WTC11 (cell line): Measurements from ENCODE around the gene STARD7. TPM values are rescaled to one million over a fixed set of nuclear protein-coding genes. Genes with fewer than 3 reads are reported as not detected.

Experiments
- ATAC-seq: fragments of 200-7000 bp; cut with Tn5 transposase; 2 replicates; pipeline ENCODE4 v1.10.0; 2021; ENCODE audit warnings: mild to moderate bottlenecking, moderate library complexity
- CTCF ChIA-PET: fragments of 300-600 bp; sonication (Branson Sonifier 250); formaldehyde crosslinking; loops from one replicate; lab custom pipeline; 2021; ENCODE audit warnings: antibody characterized with exemption; lab: Charles Lee
- POLR2A ChIA-PET: fragments of 350-600 bp; sonication (Branson Sonifier 250); formaldehyde crosslinking; loops from one replicate; lab custom pipeline; 2021; ENCODE audit warnings: antibody characterized with exemption; lab: Charles Lee
- DNase-seq: peaks from one replicate; pipeline ENCODE4 v3.0.0; 2021; ENCODE audit warnings: low spot score
- H3K27ac Mint-ChIP-seq: 2 replicates; pipeline ENCODE4 v1.8.0; 2021; ENCODE audit warnings: mixed read lengths
- H3K27me3 Mint-ChIP-seq: 2 replicates; pipeline ENCODE4 v1.8.0; 2021; ENCODE audit warnings: low read depth, mild to moderate bottlenecking, moderate library complexity, mixed read lengths
- H3K36me3 Mint-ChIP-seq: 2 replicates; pipeline ENCODE4 v1.8.0; 2021; ENCODE audit warnings: mixed read lengths
- H3K4me1 Mint-ChIP-seq: 2 replicates; pipeline ENCODE4 v1.8.0; 2022; ENCODE audit warnings: mixed read lengths
- H3K4me3 Mint-ChIP-seq: 2 replicates; pipeline ENCODE4 v1.8.0; 2021; ENCODE audit warnings: mild to moderate bottlenecking, moderate library complexity, mixed read lengths
- H3K9me3 Mint-ChIP-seq: 2 replicates; pipeline ENCODE4 v1.8.0; 2021; ENCODE audit warnings: mixed read lengths
- ATF6 ChIP-seq: sonication (generic); formaldehyde crosslinking; IDR thresholded peaks from 2 replicates; pipeline ENCODE4 v1.8.1; 2023; ENCODE audit warnings: mild to moderate bottlenecking, missing genetic modification reagents
- CREB1 ChIP-seq: sonication (generic); formaldehyde crosslinking; IDR thresholded peaks from 2 replicates; pipeline ENCODE4 v1.8.0; 2023; ENCODE audit warnings: mild to moderate bottlenecking, missing genetic modification reagents
- ESRRA ChIP-seq: sonication (generic); formaldehyde crosslinking; IDR thresholded peaks from 2 replicates; pipeline ENCODE4 v1.8.1; 2022; ENCODE audit warnings: mild to moderate bottlenecking, missing genetic modification reagents, borderline replicate concordance
- JAZF1 ChIP-seq: fragments of 250-450 bp; sonication (Bioruptor Pico); IDR thresholded peaks from 2 replicates; pipeline ENCODE4 v1.9.0; 2021; ENCODE audit warnings: moderate library complexity, mild to moderate bottlenecking, inconsistent platforms
- MYBL2 ChIP-seq: sonication (generic); formaldehyde crosslinking; IDR thresholded peaks from 2 replicates; pipeline ENCODE4 v1.8.1; 2023; ENCODE audit warnings: mild to moderate bottlenecking, moderate library complexity, missing genetic modification reagents
- SMAD3 ChIP-seq: sonication (generic); formaldehyde crosslinking; IDR thresholded peaks from 2 replicates; pipeline ENCODE4 v1.8.0; 2022; ENCODE audit warnings: missing genetic modification reagents, mild to moderate bottlenecking, borderline replicate concordance
- STAT6 ChIP-seq: sonication (generic); formaldehyde crosslinking; conservative IDR thresholded peaks from 2 replicates; pipeline ENCODE4 v1.8.1; 2023; ENCODE audit warnings: mild to moderate bottlenecking, low read depth, missing genetic modification reagents, moderate library complexity
- TP53 ChIP-seq: sonication (generic); formaldehyde crosslinking; IDR thresholded peaks from 2 replicates; pipeline ENCODE4 v1.8.1; 2023; ENCODE audit warnings: mild to moderate bottlenecking, missing genetic modification reagents
- ZNF121 ChIP-seq: sonication (generic); formaldehyde crosslinking; IDR thresholded peaks from 2 replicates; pipeline ENCODE4 v1.8.0; 2023; ENCODE audit warnings: missing genetic modification reagents
- ZNF219 ChIP-seq: sonication (generic); formaldehyde crosslinking; IDR thresholded peaks from 2 replicates; pipeline ENCODE4 v1.8.0; 2023; ENCODE audit warnings: missing genetic modification reagents, mild to moderate bottlenecking, borderline replicate concordance
- ZNF232 ChIP-seq: sonication (generic); formaldehyde crosslinking; IDR thresholded peaks from 2 replicates; pipeline ENCODE4 v1.8.0; 2022; ENCODE audit warnings: mild to moderate bottlenecking, missing genetic modification reagents
- ZNF263 ChIP-seq: sonication (generic); formaldehyde crosslinking; IDR thresholded peaks from 2 replicates; pipeline ENCODE4 v1.8.1; 2022; ENCODE audit warnings: low read depth, mild to moderate bottlenecking, moderate library complexity, missing genetic modification reagents
- total RNA-seq: library from RNA; stranded (reverse); gene quantifications from 3 replicates; pipeline ENCODE4 v1.2.3, GENCODE V29; 2021
- TF ChIP-seq, protein P1 (sequence below): sonication (generic); formaldehyde crosslinking; IDR thresholded peaks from 2 replicates; pipeline ENCODE4 v1.8.1; 2022; ENCODE audit warnings: low read depth, missing genetic modification reagents, borderline replicate concordance
- TF ChIP-seq, protein P2 (sequence below): sonication (generic); formaldehyde crosslinking; IDR thresholded peaks from 2 replicates; pipeline ENCODE4 v1.8.0; 2023; ENCODE audit warnings: missing genetic modification reagents
- TF ChIP-seq, protein P3 (sequence below): sonication (generic); formaldehyde crosslinking; IDR thresholded peaks from 2 replicates; pipeline ENCODE4 v1.8.0; 2023; ENCODE audit warnings: mild to moderate bottlenecking, missing genetic modification reagents
- TF ChIP-seq, protein P4 (sequence below): sonication (generic); formaldehyde crosslinking; IDR thresholded peaks from 2 replicates; pipeline ENCODE4 v1.8.1; 2022; ENCODE audit warnings: missing genetic modification reagents, borderline replicate concordance

STARD7 gene
- total RNA-seq, 1 experiment from 2014 or later = 217 TPM

DNA sequence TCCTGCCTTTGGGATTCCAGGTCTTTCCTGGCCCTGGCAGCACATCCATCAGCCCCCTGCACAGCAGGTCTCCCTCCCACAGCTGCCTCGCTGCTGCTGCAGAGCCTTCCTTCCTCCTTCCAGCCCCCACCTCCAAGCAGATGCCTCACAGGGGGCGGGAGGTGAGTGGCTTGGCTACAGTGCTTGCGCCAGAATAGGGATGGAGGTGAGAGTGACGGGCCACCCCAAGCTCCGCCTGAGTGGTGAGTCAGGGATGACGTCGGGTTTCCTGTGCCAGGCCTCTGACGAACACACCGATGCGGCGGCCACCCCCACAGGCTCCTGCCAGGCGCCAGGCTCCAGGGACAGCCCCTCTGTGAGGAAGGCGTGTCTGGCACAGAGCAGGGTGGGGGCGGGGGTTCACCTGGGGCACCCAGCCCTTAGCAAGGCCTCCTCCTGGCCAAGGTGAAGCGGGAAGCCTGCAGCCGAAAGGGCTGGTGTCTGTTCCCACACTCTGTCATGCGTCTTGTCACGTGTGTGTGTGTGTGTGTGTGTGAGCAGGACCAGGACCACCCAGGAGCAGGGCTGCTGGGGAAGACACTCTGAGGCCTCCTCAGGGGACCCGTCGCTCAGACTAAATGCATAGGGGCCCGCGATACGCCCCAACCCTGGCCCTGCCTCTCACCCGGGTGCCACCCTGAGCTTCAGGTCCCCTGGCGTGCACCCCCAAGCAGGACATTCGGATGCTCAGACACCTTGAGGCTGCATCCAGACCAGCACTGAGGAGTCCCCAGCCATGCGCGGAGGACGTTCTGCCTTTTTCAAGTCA lies 60.0 kb downstream of the STARD7 start (continued):
- TF ChIP-seq ATF6 (no peak), ZNF232 (no peak), ZNF219 (CRISPR knock-in tag) (no peak)
- TF ChIP-seq, protein P1, sequence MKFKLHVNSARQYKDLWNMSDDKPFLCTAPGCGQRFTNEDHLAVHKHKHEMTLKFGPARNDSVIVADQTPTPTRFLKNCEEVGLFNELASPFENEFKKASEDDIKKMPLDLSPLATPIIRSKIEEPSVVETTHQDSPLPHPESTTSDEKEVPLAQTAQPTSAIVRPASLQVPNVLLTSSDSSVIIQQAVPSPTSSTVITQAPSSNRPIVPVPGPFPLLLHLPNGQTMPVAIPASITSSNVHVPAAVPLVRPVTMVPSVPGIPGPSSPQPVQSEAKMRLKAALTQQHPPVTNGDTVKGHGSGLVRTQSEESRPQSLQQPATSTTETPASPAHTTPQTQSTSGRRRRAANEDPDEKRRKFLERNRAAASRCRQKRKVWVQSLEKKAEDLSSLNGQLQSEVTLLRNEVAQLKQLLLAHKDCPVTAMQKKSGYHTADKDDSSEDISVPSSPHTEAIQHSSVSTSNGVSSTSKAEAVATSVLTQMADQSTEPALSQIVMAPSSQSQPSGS (CRISPR knock-in tag) = no peak
- TF ChIP-seq, protein P2, sequence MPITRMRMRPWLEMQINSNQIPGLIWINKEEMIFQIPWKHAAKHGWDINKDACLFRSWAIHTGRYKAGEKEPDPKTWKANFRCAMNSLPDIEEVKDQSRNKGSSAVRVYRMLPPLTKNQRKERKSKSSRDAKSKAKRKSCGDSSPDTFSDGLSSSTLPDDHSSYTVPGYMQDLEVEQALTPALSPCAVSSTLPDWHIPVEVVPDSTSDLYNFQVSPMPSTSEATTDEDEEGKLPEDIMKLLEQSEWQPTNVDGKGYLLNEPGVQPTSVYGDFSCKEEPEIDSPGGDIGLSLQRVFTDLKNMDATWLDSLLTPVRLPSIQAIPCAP (CRISPR knock-in tag) = no peak

GRCh38 chr2:96147593-96148201 lies 60.9 kb downstream of the STARD7 start:
- ChIA-PET CTCF (interaction anchor here (1.3 to 4.9 kb wide), 7 partner anchors 9 to 125 kb away, joined by 3 to 33 read pairs (median 8); partner anchors contain the start of gene ASTL), POLR2A (no interaction called here)
- Mint-ChIP-seq H3K4me1 (peaks cover 40% of the 10 kb centered on the region), H3K4me3 (no peak overlapping the region), H3K36me3 (no peaks in the 10 kb centered on the region), H3K27ac (no peak overlapping the region; the same call in 1 of the 2 replicates), H3K9me3 (no peaks in the 10 kb centered on the region), H3K27me3 (peaks cover 35% of the 10 kb centered on the region)
- ATAC-seq (no peak), DNase-seq (no peak)
- TF ChIP-seq ZNF263 (no peak), ESRRA (CRISPR knock-in tag) (no peak), JAZF1 (CRISPR knock-in tag) (no peak), STAT6 (CRISPR knock-in tag) (no peak), TP53 (CRISPR knock-in tag) (no peak)

DNA sequence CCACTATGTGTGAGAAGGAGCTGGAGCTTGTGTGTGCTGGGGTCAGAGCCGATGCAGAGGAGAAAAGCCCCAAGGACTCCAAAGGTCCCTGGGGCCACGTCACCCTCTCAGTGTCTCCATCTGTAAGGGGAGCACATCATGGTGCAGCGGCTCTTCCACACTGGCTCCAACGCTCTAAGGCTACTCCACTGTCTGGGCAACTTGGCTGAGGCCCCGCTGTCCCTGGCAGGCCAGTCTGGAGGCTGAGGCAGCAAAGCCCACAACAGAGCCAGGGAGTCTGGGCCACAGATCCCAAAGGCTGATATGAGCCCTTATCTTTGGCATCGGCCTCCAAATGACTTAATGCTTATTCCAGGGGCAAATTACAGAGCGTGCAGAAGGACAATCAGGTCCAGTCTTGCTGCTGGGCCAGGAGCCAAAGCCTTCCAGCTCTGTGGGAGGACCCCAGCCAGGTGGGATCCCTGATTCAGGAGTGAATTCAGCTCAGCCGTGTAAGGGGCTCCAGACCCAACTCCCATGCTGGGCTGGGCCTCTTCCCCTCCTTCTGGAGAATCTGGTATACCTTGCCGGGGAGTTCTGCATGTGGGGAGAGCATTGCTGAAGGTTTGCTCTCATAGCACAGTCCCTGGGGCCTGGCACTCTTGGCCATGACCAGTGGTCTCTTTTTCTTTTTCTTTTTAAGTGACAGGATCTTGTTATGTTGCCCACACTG lies 61.6 kb downstream of the STARD7 start:
- H3K4me3 Mint-ChIP-seq = no peak overlapping the region
- DNase-seq (no peak), ATAC-seq (no peak)
- peaks cover 35% of the 10 kb centered on the region for H3K27me3 Mint-ChIP-seq
- H3K9me3 Mint-ChIP-seq = no peaks in the 10 kb centered on the region
- no peak overlapping the region for H3K27ac Mint-ChIP-seq
- CTCF ChIA-PET = interaction anchor here (1.3 to 4.9 kb wide), 7 partner anchors 8 to 124 kb away, joined by 3 to 33 read pairs (median 8); partner anchors contain the start of gene ASTL
- POLR2A ChIA-PET = no interaction called here
- H3K4me1 Mint-ChIP-seq = peaks cover 33% of the 10 kb centered on the region
- H3K36me3 Mint-ChIP-seq = no peaks in the 10 kb centered on the region
- TF ChIP-seq MYBL2 = no peak
- TF ChIP-seq SMAD3 (CRISPR knock-in tag) = no peak
- TF ChIP-seq ZNF121 (CRISPR knock-in tag) = no peak
- TF ChIP-seq, protein P3, sequence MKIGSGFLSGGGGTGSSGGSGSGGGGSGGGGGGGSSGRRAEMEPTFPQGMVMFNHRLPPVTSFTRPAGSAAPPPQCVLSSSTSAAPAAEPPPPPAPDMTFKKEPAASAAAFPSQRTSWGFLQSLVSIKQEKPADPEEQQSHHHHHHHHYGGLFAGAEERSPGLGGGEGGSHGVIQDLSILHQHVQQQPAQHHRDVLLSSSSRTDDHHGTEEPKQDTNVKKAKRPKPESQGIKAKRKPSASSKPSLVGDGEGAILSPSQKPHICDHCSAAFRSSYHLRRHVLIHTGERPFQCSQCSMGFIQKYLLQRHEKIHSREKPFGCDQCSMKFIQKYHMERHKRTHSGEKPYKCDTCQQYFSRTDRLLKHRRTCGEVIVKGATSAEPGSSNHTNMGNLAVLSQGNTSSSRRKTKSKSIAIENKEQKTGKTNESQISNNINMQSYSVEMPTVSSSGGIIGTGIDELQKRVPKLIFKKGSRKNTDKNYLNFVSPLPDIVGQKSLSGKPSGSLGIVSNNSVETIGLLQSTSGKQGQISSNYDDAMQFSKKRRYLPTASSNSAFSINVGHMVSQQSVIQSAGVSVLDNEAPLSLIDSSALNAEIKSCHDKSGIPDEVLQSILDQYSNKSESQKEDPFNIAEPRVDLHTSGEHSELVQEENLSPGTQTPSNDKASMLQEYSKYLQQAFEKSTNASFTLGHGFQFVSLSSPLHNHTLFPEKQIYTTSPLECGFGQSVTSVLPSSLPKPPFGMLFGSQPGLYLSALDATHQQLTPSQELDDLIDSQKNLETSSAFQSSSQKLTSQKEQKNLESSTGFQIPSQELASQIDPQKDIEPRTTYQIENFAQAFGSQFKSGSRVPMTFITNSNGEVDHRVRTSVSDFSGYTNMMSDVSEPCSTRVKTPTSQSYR (CRISPR knock-in tag) = no peak
- TF ChIP-seq, protein P4, sequence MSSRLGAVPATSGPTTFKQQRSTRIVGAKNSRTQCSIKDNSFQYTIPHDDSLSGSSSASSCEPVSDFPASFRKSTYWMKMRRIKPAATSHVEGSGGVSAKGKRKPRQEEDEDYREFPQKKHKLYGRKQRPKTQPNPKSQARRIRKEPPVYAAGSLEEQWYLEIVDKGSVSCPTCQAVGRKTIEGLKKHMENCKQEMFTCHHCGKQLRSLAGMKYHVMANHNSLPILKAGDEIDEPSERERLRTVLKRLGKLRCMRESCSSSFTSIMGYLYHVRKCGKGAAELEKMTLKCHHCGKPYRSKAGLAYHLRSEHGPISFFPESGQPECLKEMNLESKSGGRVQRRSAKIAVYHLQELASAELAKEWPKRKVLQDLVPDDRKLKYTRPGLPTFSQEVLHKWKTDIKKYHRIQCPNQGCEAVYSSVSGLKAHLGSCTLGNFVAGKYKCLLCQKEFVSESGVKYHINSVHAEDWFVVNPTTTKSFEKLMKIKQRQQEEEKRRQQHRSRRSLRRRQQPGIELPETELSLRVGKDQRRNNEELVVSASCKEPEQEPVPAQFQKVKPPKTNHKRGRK (CRISPR knock-in tag) = no peak
- TF ChIP-seq CREB1 (CRISPR knock-in tag) = no peak
